SK-N-SH (cell line): ENCODE measurements around the gene ZBTB17. TPM values are rescaled to one million over a fixed set of nuclear protein-coding genes. Genes with fewer than 3 reads are reported as not detected.

ENCODE experiments used
- CTCF ChIA-PET: fragments of 300-600, 350-600 bp; formaldehyde crosslinking; extraction: SDS; loops from one replicate; lab custom pipeline; 2021; lab: Yijun Ruan, JAX
- POLR2A ChIA-PET: fragments of 350-600 bp; sonication (Branson Sonifier 250); formaldehyde crosslinking; extraction: SDS; loops from one replicate; lab custom pipeline; 2020; ENCODE audit warnings: antibody characterized with exemption, inconsistent platforms; lab: Yijun Ruan, JAX
- DNase-seq: peaks from one replicate; pipeline ENCODE4 v3.0.0; 2012
- H2AFZ ChIP-seq: fragments of 200-600 bp; sonication (generic); 2 replicates; pipeline ENCODE4 v1.8.1; 2016; ENCODE audit warnings: antibody characterized with exemption, mild to moderate bottlenecking, low read depth
- H3F3A ChIP-seq: fragments of 200-600 bp; sonication (generic); replicated peaks from 2 replicates; pipeline ENCODE3; 2016; ENCODE audit warnings: antibody characterized with exemption, mild to moderate bottlenecking; ENCODE audit not compliant: insufficient read depth
- H3K27ac ChIP-seq, 2 experiments: fragments of 200-500 bp in 1 of 2; fragments of 200-600 bp in 1 of 2; sonication (Bioruptor generic) in 1 of 2; sonication (generic), shearing (Covaris generic) in 1 of 2; 2 replicates each; pipeline versions ENCODE4 v1.5.1 to v1.6.1; 2014 to 2016; ENCODE audit warnings: low read depth in 2 of 2, inconsistent platforms in 1 of 2, low read length in 1 of 2, mild to moderate bottlenecking in 1 of 2, mixed read lengths in 1 of 2
- H3K27me3 ChIP-seq: fragments of 200-600 bp; sonication (generic), shearing (Covaris generic); 2 replicates; pipeline ENCODE4 v1.6.1; 2016; ENCODE audit warnings: mixed run types; ENCODE audit not compliant: insufficient read depth
- H3K36me3 ChIP-seq, 2 experiments: fragments of 200-500 bp in 1 of 2; fragments of 200-600 bp in 1 of 2; sonication (Bioruptor generic) in 1 of 2; sonication (generic) in 1 of 2; replicated peaks in 1 of 2; 2 replicates each; pipeline versions ENCODE3 to v1.5.1; 2014 to 2016; ENCODE audit warnings: low read length in 1 of 2, mild to moderate bottlenecking in 1 of 2; ENCODE audit not compliant: insufficient read depth in 2 of 2, control insufficient read depth in 1 of 2
- H3K4me1 ChIP-seq, 2 experiments: fragments of 200-500 bp in 1 of 2; fragments of 200-600 bp in 1 of 2; sonication (Bioruptor generic) in 1 of 2; sonication (generic), shearing (Covaris generic) in 1 of 2; 2 replicates each; pipeline versions ENCODE4 v1.5.1 to v1.6.1; 2014 to 2016; ENCODE audit warnings: low read depth in 1 of 2, low read length in 1 of 2, mixed run types in 1 of 2; ENCODE audit not compliant: insufficient read depth in 2 of 2, control insufficient read depth in 1 of 2
- H3K4me2 ChIP-seq: fragments of 200-600 bp; sonication (generic), shearing (Covaris generic); 2 replicates; pipeline ENCODE4 v1.6.1; 2017; ENCODE audit warnings: mixed run types
- H3K4me3 ChIP-seq, 2 experiments: fragments of 200-500 bp in 1 of 2; fragments of 200-600 bp in 1 of 2; sonication (Bioruptor generic) in 1 of 2; sonication (generic), shearing (Covaris generic) in 1 of 2; 2 replicates each; pipeline versions ENCODE4 v1.5.1 to v1.8.1; 2014 to 2016; ENCODE audit warnings: low read depth in 2 of 2, inconsistent platforms in 1 of 2, low read length in 1 of 2, mild to moderate bottlenecking in 1 of 2, mixed read lengths in 1 of 2, moderate library complexity in 1 of 2
- H3K79me2 ChIP-seq: fragments of 200-600 bp; sonication (generic); 2 replicates; pipeline ENCODE4 v1.8.1; 2017; ENCODE audit warnings: mild to moderate bottlenecking; ENCODE audit not compliant: insufficient read depth
- H3K9ac ChIP-seq: fragments of 200-600 bp; sonication (generic); 2 replicates; pipeline ENCODE4 v1.6.1; 2017; ENCODE audit warnings: mixed run types
- H3K9me2 ChIP-seq: fragments of 200-600 bp; sonication (generic); 2 replicates; pipeline ENCODE4 v1.6.1; 2017; ENCODE audit warnings: mixed run types
- H3K9me3 ChIP-seq: fragments of 200-600 bp; sonication (generic); 2 replicates; pipeline ENCODE4 v1.6.1; 2017; ENCODE audit warnings: mixed run types, mild to moderate bottlenecking, moderate library complexity
- H4K20me1 ChIP-seq: fragments of 200-600 bp; sonication (generic); 2 replicates; pipeline ENCODE4 v1.6.1; 2017; ENCODE audit warnings: mild to moderate bottlenecking, mixed run types; ENCODE audit not compliant: insufficient read depth
- CHD2 ChIP-seq: fragments of 150-350 bp; IDR thresholded peaks from 2 replicates; pipeline ENCODE4 v1.6.1; 2018; ENCODE audit warnings: low read length; ENCODE audit not compliant: partially characterized antibody
- ELF1 ChIP-seq: IDR thresholded peaks from 2 replicates; pipeline ENCODE4 v1.4.0; 2012
- EZH2phosphoT487 ChIP-seq: fragments of 200-600 bp; sonication (generic); IDR thresholded peaks from 2 replicates; pipeline ENCODE4 v1.6.1; 2017; ENCODE audit warnings: low read depth, mixed run types, mild to moderate bottlenecking, antibody characterized with exemption, moderate library complexity, borderline replicate concordance
- GATA2 ChIP-seq: sonication (generic); formaldehyde crosslinking; IDR thresholded peaks from 2 replicates; pipeline ENCODE4 v1.5.0; 2020; ENCODE audit warnings: mild to moderate bottlenecking, missing genetic modification reagents
- MEF2A ChIP-seq: IDR thresholded peaks from 2 replicates; pipeline ENCODE4 v1.4.0; 2012; ENCODE audit warnings: low read depth, borderline replicate concordance
- MXI1 ChIP-seq: IDR thresholded peaks from 2 replicates; pipeline ENCODE4 v1.6.1; 2012; ENCODE audit warnings: mild to moderate bottlenecking, low read depth, low read length, improper control_type of control experiment
- PBX3 ChIP-seq: IDR thresholded peaks from 2 replicates; pipeline ENCODE4; 2012
- POLR2AphosphoS5 ChIP-seq: IDR thresholded peaks from 2 replicates; pipeline ENCODE4 v1.6.1; 2012; ENCODE audit warnings: low read depth, low read length
- RAD21 ChIP-seq: IDR thresholded peaks from 2 replicates; pipeline ENCODE4 v1.6.1; 2012; ENCODE audit warnings: mild to moderate bottlenecking, low read length
- TEAD4 ChIP-seq: IDR thresholded peaks from 2 replicates; pipeline ENCODE4 v1.4.0; 2012; ENCODE audit warnings: mild to moderate bottlenecking, borderline replicate concordance; ENCODE audit not compliant: insufficient read depth
- WGBS: methylation state at CpG from one replicate; pipeline ENCODE4 v1.1.6; 2017; ENCODE audit warnings: low lambda C conversion rate; 5-methylcytosine and 5-hydroxymethylcytosine counted together
- polyA plus RNA-seq, 3 experiments: library from polyadenylated mRNA; depleted of rRNA; stranded (reverse); fragments of >200 nt; gene quantifications; 2 replicates each; pipeline ENCODE4 v1.2.3, GENCODE V29; 2012

The ZBTB17 gene
- polyA plus RNA-seq, 1 of the 3 experiments (the other 2 are of a cell fraction), result 56.4 TPM

DNA sequence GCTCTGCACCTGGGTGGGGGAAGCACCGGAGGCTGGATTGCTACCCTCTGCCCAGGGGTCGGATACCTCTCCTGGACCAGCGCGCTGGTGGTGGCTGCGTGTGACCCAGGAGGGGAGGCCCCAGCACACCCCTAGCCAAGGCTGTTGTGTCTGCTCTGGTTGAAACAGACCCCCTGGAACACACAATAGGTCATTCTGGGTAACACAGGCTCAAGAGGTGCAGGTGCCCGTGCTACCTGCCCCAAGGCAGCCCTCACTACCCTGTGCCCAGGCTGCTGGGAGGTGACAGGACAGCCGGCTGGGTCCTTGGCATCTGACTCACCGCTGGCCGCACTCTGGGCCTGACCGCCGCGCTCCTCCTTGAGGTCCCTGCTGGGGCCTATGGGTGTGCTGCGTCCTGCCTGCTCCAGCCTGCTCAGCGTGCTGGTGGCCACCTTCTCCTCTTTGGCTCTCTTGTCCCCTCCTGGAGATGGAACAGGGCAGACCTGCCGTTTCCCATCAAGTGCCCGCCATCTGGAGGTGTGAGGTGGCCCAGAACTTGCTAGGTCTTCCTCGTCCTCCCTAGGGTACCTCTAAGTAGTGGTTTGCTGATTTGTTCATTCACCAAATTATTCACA, 30.0 kb downstream of the ZBTB17 start:
- POLR2A ChIA-PET, result no interaction called here
- 98% methylated on average over 8 of the region's 17 CpGs for WGBS

DNA sequence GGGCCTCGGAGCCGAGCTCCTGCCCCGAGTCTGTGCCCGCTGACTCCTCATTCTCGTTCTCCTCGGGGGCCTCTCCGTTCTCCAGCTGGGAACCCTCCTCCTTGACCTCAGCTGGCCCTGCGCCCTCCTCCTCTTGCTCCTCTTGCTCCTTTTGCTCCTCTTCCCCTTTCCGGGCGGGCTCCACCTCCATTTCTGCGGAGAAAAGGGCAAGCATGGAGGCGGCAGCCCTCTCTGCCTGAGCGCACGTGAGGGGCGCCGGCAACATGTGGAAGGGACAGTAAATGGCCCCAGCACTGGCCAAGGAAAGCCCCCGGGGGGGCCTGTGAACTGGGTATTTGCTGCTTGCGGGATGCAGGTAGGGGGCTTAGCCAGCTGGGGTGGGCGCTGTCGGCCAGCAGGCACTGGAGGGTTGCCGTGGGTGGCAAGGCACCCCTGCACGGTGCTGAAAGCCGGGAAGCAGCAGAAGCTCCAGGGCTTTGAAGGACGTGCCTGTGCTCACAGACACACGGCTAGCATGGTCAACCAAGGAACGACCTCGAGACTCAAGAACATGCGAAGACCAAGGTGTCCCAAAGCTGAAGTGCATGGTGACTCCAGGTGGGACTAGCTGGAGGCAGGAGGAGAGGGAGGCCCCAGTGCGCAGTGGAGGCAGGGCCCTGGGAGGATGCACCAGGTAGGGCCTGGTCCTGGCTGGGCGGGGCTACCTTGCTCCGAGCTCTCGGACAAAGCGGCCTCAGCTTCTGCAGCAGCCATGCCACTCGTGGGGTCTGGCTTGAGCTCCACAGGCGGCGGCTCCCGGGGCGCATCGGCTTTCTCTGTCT, 30.7 kb downstream of the ZBTB17 start:
- Histone ChIP-seq H3K9ac (no peak overlapping the region), H4K20me1 (no peaks in the 10 kb centered on the region; the same call in 1 of the 2 replicates), H3K79me2 (peaks cover 36% of the 10 kb centered on the region), H2AFZ (no peak overlapping the region), H3K36me3 (peaks cover 13 to 84% of the 10 kb centered on the region in 2 experiments), H3K4me1 (peaks cover 21 to 44% of the 10 kb centered on the region in 2 experiments), H3K9me2 (no peaks in the 10 kb centered on the region), H3K9me3 (no peaks in the 10 kb centered on the region), H3K27me3 (no peaks in the 10 kb centered on the region), H3K4me2 (no peak overlapping the region), H3K27ac (no peak overlapping the region), H3F3A (peaks cover 21% of the 10 kb centered on the region), H3K4me3 (no peak overlapping the region)
- ChIA-PET POLR2A (no interaction called here), CTCF (interaction anchor here (0.9 kb wide), 1 partner anchor 130 kb away, joined by 3 read pairs; no protein-coding TSS in a partner anchor)
- DNase-seq, result no peak
- WGBS, result 95% methylated on average over 32 of the region's 39 CpGs
- no peak for TF ChIP-seq RAD21
- TF ChIP-seq GATA2 (CRISPR knock-in tag), result no peak
- no peak for TF ChIP-seq MEF2A
- no peak for TF ChIP-seq ELF1

More for the DNA sequence above, 30.0 kb downstream of the ZBTB17 start:
- no peak for DNase-seq
- Histone ChIP-seq H3K4me2 (no peak overlapping the region), H3K9me2 (no peaks in the 10 kb centered on the region)
- CTCF ChIA-PET, result interaction anchor here (0.9 kb wide), 1 partner anchor 131 kb away, joined by 3 read pairs; no protein-coding TSS in a partner anchor
- TF ChIP-seq TEAD4 (no peak), CHD2 (no peak), POLR2AphosphoS5 (no peak)
- TF ChIP-seq, all 33 proteins: peak for 0
- Histone ChIP-seq H3K9ac (no peak overlapping the region), H3K4me3 (no peak overlapping the region), H4K20me1 (no peaks in the 10 kb centered on the region; the same call in 1 of the 2 replicates), H3K79me2 (peaks cover 44% of the 10 kb centered on the region), H3F3A (peaks cover 15% of the 10 kb centered on the region), H3K27ac (no peak overlapping the region; a peak in 1 of 4 replicates), H3K27me3 (no peaks in the 10 kb centered on the region), H3K4me1 (peaks cover 28 to 45% of the 10 kb centered on the region in 2 experiments), H3K36me3 (peaks cover 8 to 76% of the 10 kb centered on the region in 2 experiments), H2AFZ (no peak overlapping the region), H3K9me3 (no peaks in the 10 kb centered on the region)

DNA sequence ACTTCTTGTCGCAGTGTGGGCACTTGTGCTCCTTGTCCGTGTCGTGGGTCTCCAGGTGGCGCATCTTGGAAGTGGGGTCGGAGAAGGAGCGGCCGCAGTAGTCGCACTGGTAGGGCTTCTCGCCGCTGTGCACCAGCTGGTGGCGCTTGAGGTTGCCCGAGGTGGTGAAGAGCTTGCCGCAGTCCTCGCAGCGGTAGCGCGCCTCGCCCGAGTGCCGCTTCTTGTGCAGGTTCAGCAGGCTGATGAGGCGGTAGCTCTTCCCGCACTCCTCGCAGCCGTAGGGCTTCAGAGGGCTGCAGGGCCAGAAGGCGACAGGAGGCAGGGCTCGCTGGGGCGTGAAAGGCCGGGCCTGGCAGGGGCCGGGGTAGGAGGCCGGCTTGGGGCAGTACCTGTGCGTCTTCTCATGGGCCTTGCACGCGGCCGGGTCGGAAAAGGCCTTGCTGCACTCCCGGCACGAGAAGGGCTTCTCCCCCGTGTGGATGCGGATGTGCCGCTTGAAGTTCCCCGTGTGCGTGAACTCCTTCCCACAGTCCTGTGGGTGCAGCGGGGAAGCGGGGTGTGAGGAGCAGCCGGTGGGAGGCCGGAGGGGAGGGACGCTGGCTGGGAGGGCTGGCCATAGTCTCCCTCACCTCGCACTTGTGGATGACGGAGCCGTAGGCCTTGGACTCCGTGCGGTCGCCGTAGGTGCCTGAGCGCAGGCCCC, 31.4 kb downstream of the ZBTB17 start:
- ChIA-PET CTCF (interaction anchor here (1.2 kb wide), 1 partner anchor 13 kb away, joined by 3 read pairs; no protein-coding TSS in a partner anchor), POLR2A (no interaction called here)
- H3K9me2 ChIP-seq, result no peaks in the 10 kb centered on the region
- no peak overlapping the region for H3K27ac ChIP-seq
- no peak overlapping the region for H3K4me2 ChIP-seq
- H3K9me3 ChIP-seq, result no peaks in the 10 kb centered on the region
- no peaks in the 10 kb centered on the region for H3K27me3 ChIP-seq
- no peak overlapping the region for H3K4me3 ChIP-seq
- H3K9ac ChIP-seq, result no peak overlapping the region
- peaks cover 13 to 43% of the 10 kb centered on the region in 2 experiments; a peak in 3 of 4 replicates for H3K4me1 ChIP-seq
- WGBS, result 98% methylated on average over 50 of the region's 55 CpGs
- H3K36me3 ChIP-seq, result peaks cover 15 to 90% of the 10 kb centered on the region in 2 experiments
- peaks cover 25% of the 10 kb centered on the region for H3F3A ChIP-seq
- H4K20me1 ChIP-seq, result no peaks in the 10 kb centered on the region; the same call in 1 of the 2 replicates
- no peak for TF ChIP-seq ELF1
- no peak for TF ChIP-seq RAD21
- no peak for TF ChIP-seq MXI1
- TF ChIP-seq PBX3, result no peak
- TF ChIP-seq EZH2phosphoT487, result no peak
- peaks cover 29% of the 10 kb centered on the region for H3K79me2 ChIP-seq
- no peak overlapping the region for H2AFZ ChIP-seq
- no peak for DNase-seq
